GM19455 (cell line): ENCODE results near the gene DPP6.

Source experiments
- ATAC-seq: cut with Tn5 transposase; IDR thresholded peaks from one replicate; pipeline ENCODE4 v1.9.1; 2021; ENCODE audit not compliant: unreplicated experiment

DPP6 gene

DNA sequence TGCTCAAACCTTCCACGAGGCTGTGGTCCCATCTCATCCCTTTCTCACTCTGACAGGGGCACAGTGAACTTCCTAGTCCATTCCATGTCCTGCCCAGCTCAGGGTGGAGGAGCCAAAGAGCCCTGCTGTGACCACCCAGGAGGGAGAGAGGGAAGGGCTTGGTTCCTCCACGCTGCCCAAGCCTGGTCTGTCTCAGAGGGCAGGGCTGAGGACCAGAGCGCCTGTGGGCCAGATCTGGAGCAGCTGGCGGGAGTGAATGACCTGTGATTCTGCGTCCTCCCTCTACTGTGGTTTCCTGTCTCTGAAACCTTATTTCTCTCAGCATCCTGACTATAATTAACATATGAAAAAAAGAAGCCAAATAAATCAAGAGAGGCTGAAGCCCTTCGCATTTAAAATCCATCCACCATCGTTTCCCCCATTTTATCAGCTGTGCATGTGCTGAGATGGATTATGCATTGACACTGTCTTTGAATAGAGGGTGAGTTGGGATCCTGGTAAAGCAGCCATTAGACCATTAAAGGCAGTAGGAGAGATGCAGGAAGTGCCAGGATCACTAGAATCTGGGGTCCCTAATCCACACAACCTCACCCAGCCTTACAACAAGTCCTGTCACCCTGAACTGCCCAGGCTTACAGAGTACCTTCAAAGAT lies 165.6 kb downstream of the DPP6 start:
- ATAC-seq, result no peak

DNA sequence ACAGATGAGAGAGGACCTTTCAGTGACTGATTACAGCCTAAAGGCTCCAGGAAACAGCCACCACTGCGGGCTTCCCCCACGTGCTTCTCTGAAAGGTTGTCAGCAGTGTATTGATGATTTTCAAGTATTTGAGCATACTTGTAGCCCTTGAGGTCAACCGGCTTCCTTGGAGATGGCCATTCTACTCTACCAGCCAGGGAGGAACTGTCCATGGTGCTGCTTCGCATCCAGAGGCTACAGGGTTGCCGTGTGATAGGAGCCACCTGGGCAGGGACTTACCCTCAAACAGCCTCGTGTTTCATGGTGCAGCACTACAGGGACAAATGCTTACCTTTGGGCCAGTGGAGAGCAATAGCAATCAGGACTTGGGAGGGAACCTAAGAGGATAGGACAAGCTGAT lies 179.5 kb downstream of the DPP6 start:
- ATAC-seq, result no peak

DNA sequence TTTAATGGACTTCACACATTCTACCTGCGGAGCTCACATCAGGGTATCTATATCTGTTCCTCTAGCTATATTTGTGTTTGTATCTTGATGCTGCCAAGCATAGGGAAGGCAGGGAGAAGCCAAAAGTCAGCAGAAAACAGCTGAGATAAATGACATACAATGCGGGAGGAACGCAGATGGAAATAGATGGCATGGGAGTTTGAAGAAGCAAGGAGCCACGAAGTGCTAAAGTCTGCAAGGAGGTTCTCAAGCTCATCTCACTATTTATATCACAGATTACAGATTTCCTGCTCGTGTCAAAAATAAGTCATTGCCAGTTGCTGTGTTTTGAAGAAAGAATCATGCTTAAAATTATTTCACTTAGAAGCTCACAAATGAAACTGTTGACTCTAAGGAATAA lies 180.5 kb downstream of the DPP6 start:
- ATAC-seq, result no peak

DNA sequence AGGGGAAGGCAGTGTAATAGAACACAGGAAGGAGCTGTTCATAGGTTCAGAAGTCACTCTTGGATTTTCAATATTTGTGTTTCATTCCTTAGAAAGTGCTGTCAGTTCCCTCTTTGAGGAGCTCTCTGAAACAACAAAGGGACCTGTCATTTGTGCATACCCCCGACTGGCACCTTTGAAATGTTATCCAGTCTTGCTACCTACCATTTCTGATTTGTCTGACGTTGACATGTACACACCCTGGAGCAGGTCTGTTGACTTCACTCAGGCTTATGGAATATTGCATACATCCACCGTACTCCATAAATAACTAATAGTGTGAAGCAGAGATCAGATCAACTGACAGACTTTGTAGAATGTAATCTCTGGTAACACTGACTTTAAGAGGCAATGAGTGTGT lies 189.8 kb downstream of the DPP6 start:
- ATAC-seq, result no peak

DNA sequence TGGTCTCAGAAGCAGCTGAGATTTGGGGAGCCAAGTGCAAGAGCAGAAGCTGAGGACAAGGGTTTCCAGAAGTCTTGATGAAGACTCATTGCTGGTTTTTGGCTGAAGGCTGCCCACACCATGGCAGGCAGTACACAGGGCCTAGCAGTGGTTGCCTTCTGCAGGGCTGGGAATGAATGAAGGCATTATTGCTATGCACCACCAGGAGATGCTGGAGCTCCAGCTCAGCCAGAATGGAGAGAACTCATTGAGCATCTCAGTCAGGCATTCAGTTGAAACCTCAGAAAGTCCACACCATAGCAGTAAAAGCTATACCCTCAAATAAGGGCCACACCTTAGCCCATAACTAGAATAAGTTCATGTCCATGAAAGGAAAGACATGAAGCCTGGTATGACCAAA lies 190.5 kb downstream of the DPP6 start:
- no peak for ATAC-seq

DNA sequence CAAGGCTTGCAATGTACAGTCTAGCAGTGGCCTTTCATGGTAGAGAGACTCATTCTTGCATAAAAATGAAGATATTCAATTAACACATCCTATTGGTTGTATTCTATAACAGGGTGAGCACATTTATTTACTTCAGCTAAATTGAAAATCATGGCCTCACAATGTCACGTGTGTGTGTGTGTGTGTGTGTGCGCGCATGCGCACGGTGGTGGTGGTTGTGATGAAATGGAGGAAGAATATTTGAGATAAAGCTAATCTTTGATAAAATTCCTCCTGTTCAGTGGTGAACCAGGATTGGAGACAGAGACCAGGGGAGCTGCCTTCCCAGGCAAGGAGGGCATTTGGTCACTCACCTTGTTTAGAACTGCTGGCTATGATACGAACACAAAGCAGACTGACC lies 199.8 kb downstream of the DPP6 start:
- ATAC-seq, result no peak

DNA sequence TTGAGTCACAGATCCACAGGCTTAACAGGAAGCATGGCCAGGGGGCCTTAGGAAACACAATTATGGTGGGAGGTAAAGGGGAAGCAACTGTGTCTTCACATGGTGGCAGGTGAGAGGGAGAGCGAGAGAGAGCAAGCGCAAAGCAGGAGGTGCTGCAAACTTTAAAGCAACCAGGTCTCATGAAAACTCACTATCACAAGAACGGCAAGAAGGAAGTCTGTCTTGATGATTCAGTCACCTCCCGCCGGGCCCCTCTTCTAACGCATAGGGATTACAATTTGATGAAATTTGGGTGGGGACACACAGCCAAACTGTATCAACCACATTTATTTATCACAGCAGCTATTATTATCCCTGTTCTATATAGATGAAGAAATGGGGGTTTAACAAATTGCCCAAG lies 201.6 kb downstream of the DPP6 start:
- no peak for ATAC-seq

DNA sequence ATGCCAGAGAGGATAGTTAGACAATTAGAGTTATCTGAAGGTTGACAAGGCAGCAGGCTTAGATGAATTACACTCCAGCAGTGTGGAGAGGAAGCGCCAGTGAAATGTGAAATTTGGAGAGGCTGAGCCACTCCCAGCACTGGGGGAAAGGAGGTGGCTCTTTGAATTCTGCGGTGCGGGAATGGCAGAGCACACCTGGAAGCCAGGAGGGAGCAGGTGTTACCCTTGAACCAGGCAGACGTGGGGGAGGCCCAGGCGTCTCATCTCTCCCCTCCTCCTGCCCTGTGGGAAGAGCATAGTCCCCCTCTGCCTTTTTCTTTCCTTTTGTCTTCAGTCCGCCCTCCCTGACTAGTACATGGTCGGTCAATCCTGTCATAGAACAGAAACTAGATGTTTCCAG lies 203.1 kb downstream of the DPP6 start:
- no peak for ATAC-seq

DNA sequence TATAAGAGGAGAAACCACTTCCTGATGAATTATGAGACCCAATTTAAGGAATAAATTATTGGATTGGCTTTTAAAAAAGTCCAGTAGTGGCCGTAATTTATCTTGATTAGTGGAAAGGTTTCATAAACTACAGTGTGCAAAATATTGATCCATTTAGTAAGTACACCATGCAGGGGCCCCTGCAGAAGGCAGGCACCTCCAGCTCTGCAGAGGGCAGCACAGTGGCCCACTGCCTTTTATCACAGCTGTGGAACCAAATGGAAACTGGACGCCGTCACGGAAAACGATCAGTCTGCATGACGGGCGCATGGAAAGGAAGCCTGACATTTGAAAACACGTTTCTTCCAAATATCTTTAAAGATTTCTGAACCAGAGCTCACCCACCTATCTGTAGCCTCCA lies 204.0 kb downstream of the DPP6 start:
- ATAC-seq, result no peak

DNA sequence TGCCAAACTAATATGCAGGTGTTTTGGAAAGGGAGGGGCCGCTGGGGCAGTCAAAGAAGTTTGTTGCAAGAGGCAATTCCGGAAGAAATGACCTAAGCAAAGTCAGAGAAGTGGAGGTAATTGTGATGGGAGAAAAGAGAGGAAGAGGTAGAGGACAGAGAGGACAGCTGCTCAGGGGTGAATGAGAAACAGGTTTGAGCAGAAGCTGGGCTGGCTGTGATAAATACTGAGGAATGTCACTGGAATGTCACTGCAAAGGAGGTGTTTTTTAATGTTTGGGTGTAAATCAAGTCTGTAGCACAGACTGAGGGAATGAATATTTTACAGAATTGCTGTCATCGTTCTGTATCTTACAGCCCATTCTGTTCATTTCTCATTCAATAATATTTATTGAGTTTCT lies 207.2 kb downstream of the DPP6 start:
- no peak for ATAC-seq

DNA sequence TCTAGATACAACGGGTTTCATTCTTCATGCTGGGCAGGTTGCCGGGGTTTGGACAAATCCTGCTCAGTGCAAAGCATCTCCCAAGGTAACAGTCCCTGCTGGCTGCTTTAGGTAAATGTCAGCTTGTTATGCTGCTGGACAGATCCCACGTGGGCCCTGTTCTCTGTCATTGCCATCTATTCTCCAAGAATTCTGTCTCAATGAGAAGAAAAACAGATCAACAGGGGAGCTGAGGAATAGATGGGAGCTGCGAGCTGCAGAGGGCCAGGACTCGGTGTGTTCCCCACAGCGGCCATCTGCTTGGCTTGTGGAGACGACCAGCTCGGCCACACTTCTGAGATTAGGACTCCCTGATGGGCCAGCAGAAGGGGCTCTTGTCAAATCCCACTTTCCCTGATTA lies 235.2 kb downstream of the DPP6 start:
- ATAC-seq, result no peak

DNA sequence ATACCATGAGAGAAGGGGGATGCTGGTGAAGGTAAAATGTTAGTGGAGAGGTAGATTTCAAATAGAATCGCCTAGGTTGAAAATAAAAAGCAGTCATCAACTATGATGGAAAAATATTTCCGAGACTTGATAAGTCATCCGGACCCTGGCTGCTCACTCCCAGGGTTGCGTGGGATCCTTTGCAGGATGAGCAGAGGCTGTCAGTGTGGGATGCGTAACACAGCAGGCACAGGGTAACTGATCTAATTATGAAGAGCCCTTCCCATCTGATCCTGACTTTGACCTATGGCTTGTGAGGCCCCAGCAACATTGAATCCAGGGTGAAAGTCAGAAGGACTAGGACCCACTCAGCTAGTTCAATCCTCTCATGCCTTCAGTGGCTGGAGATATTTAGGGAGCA lies 236.9 kb downstream of the DPP6 start:
- no peak for ATAC-seq

DNA sequence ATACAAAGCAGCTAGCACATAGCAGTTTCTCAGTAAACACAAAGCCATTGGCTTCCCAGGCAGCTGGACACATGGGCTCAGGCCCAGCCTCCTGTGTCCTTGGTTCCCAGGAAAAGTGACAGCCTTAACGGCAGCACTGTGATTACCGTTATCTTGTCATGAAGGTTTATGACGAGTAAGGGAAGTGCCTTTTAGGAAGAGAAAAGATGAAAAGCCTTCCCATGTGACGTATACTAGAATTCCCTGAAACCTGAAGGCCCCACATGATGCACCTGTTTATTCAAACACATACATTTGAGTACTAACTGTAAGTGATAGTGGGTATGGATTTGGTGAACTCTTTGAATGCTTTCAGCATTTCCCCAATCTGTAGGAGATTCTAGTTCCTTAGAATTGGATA lies 244.2 kb downstream of the DPP6 start:
- no peak for ATAC-seq

DNA sequence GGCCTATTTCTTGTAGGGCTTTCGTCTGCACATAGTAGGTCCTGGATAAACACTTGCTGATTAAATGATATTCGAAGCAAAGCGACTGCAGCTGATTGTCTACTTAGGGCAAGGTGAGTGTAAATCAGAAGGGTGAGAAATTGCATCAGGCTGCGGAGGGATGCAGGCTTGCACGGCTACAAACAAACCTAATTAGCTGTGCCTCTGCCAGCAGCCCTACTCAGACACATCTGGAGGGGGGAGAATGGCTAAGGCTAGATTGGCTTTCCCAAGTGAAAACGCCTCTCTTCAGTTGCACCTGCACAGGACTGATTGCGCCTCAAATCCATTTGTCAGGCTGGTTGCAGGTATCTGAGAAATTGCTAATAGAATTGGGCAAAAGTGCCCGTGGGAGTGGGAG lies 247.5 kb downstream of the DPP6 start:
- ATAC-seq, result no peak

DNA sequence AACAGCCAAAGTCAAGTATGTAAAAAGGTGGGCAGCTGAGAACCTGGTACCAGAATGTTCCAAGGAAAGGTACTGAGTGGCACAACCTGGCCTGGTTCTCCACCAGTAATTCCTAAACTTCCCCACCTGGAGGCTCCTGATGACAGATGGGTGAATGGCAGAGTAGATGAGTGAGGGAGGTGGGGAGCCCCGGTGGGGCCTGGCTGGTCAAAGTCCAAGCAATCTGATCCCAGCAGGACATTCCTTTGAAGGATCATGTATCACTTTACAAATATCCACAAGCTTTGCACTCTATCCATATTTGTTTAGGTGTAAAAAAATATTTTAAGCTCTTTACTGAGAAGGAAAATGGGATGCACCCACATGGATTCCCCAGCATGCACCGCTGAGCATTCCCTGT lies 250.2 kb downstream of the DPP6 start:
- no peak for ATAC-seq

DNA sequence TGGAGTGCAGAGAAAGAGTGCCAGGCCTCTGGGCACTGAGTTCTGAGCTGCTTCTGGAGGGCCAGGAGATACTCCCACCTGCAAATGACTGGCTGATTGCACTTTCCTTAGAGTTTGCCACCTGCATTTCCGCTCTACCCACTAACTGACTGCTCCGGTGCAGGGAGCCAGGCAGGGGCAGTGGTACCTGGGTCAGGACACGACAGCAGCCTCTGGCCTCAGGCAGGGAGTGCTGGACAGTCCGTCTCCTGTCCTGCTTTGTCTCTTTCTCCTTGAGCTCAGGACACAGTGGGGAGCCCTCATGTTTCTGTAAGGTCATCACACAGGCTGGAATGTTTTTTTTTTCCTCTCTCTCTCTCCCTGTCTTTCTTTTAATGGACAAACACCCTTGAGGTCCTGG lies 252.0 kb downstream of the DPP6 start:
- ATAC-seq, result no peak

DNA sequence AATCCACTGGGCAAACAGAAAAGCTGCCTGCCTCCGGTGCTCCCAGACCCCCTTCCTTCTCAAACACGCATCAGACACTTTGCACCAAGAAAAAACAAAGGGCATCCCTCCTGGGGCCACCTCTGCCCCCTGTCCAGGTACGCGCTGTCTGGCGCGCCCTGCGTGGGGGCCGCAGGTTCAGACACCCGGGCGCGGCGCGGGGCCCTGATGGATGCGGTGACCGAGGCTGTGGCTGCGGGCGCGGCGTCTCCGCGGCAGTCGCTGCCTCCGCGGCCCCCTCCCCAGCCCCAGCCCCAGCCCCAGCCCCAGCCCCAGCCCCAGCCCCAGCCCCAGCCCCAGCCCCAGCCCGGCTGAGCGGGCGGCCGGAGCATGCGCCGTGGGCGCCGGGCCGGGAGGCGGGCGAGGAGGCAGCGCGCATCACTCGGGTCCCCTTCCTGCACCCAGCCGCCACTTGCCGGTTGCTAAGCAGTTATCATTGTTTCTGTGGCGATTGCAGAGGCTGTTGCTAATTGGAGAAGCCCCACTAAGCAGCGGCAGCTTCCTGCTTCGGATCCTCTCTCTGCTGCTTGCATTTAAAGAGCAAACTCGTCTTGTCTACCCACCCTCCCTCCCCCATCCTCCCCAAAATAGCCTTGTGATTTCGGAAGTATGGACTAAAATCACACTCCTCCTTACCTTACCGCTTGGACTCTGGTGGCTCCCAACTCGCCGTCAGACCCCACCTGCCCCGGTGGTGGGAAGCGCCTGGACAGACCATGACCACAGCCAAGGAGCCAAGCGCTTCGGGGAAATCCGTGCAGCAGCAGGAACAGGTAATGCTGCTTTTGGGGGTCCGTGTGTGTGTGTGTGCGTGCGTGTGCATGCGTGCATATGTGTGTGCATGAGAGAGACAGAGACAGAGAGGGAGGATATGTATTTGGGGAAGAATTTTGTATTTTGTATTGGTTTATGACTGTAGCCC lies 252.8 kb downstream of the DPP6 start:
- no peak for ATAC-seq

DNA sequence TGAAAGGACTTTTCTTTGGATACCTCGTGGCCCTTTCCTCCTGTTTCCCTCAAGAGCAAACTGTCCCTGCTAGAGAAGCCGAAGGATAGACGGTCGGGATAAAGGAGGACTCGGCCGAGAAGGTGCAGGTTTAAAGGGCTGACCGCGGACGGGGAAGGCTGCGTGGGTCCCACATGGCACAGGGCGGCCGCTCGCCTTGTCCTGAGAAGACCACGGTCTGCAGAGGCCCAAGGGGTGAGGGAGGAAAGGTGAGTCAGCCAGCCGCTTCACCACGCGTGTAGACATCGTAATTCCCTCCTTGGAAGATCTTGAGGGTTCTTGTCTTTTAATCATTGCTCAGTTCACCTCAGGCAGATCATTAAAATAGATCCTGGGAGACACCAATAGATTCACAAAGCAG lies 253.8 kb downstream of the DPP6 start:
- ATAC-seq, result no peak

DNA sequence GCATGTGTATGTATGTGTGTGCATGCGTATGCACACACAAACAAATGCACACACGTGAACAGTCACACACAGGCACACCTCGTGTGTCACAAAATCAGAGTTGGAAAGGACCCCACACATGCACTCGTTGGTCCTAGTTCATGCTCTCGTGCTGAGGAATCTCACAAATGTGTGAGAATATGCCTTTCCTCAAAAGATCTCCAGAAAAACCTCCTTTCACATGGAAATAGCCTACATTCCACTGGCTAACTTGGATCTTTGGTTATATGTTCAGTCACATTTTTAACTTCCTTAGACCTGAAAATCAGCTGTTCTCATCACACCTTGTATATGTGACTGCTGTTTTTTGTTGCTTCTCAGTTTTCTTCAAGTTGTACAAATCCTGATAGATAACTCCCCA lies 256.7 kb downstream of the DPP6 start:
- no peak for ATAC-seq

DNA sequence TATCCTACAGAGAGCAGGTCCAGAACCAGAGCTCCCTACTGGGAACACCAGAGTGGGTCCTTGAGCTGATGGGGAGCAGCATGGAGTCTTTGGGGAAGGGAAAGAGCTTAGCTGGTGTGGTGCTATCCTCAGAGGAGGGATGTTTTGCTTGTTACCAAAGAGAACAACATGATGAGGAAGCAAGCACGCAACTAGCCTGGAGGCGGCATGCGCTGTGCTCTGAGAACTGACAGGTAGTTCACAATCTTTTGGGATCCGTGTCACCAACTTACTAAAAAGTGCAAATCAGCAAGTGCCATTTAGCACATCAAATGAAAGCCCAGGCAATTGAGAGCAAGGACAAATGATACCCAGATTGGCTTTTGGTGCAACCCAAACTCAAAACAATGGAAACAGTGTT lies 257.9 kb downstream of the DPP6 start:
- no peak for ATAC-seq

DNA sequence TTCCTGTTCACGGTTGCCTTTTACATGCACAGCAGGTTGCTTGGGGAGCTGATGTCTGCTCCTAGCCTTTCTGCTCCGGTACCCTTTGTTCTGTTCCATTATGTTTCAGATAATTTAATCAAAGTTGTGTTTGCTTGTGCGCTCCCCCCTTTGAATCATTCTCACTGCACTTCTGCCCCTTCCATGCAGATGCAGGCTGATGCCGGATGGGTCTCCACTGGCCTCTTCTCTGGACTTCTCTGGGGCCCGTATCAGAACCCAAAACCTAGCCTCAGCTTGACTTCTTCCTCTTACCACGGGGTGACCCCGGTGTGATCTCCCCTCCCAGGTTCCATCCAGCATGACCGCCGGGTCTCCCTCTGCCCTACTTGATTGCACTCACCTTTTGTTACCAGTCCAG lies 272.0 kb downstream of the DPP6 start:
- no peak for ATAC-seq

DNA sequence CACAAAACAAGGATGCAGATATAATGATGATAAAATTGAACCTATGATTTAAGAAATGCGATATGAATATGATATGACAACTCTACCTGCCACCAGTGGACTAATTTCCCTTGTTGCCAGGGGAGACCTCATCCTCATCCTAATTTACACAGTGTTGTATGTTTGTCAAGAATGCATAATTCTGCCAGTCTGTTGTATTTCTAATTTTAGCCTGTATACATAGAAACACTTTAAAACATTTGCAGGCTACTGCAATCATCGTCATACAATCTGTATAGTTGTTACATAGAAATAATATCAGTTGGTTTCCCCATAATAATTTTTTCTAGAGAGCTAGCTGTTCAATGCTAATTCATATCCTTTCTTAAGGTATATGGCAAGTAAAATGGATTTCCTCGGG lies 274.2 kb downstream of the DPP6 start:
- ATAC-seq, result no peak

DNA sequence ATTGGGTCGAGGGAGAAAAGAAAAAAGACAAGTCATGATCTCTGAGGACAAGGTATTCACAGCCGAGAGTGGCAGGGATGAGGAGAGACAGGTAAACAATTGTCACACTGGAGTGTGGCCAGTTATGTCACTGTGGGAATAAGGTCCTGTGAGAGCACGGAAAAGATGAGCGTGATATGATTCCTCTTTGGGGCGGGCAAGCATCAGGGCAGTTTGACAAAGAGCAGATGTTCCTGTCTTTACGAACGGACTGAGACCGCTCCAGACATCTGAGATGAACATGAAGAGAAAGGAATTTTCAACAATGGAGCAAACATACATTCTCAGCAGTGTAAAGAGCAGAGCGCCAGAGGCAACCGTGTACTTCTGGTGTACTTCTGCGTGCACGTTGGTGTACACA lies 278.1 kb downstream of the DPP6 start:
- no peak for ATAC-seq
